ENCODE data around the gene TASOR.
"Not testable (repeated sequence)": the region's sequence is repeated elsewhere in the genome, so short reads cannot be mapped to it uniquely, and the experiment has no call there.

The TASOR gene

GRCh38 chr3:56683122-56683817, at the start of gene TASOR:
TSS of gene TASOR (minus strand) at chr3:56683265. CDS start at chr3:56683006, 259 bp downstream.
- peak; percentile 32 for DNase-seq

- DNase-seq, result no peak
Measured at GRCh38 chr3:56732109-56732508, 49.0 kb upstream of the TASOR start.

GRCh38 chr3:56725175-56725574, 42.1 kb upstream of the TASOR start:
- no peak for DNase-seq

GRCh38 chr3:56724676-56725075, 41.6 kb upstream of the TASOR start:
- no peak for DNase-seq

GRCh38 chr3:56720849-56721248, 37.8 kb upstream of the TASOR start:
- peak; percentile 7 for DNase-seq

- DNase-seq, result not testable (repeated sequence)
Measured at GRCh38 chr3:56718809-56719208, 35.7 kb upstream of the TASOR start.

GRCh38 chr3:56711344-56711743, 28.3 kb upstream of the TASOR start:
- DNase-seq, result no peak

- DNase-seq, result not testable (repeated sequence)
Measured at GRCh38 chr3:56707412-56707811, 24.3 kb upstream of the TASOR start.

- no peak for DNase-seq
Measured at GRCh38 chr3:56706629-56707028, 23.6 kb upstream of the TASOR start.

GRCh38 chr3:56704706-56705105, 21.6 kb upstream of the TASOR start:
- no peak for DNase-seq

- peak; percentile 52 for DNase-seq
Measured at GRCh38 chr3:56702490-56703315, 19.6 kb upstream of the TASOR start.

GRCh38 chr3:56700151-56700550, 17.1 kb upstream of the TASOR start:
- DNase-seq, result no peak

GRCh38 chr3:56694867-56695683, 12.0 kb upstream of the TASOR start:
- DNase-seq, result no peak

GRCh38 chr3:56693750-56694149, 10.7 kb upstream of the TASOR start:
- no peak for DNase-seq

- DNase-seq, result not testable (repeated sequence)
Measured at GRCh38 chr3:56692520-56693433, 9.7 kb upstream of the TASOR start.

GRCh38 chr3:56692001-56692365, 8.9 kb upstream of the TASOR start:
- DNase-seq, result not testable (repeated sequence)

- no peak for DNase-seq
Measured at GRCh38 chr3:56691165-56692000, 8.3 kb upstream of the TASOR start.

- DNase-seq, result no peak
Measured at GRCh38 chr3:56689303-56689702, 6.2 kb upstream of the TASOR start.

- no peak for DNase-seq
Measured at GRCh38 chr3:56688191-56688590, 5.1 kb upstream of the TASOR start.

GRCh38 chr3:56684029-56684428, 964 bp upstream of the TASOR start:
- DNase-seq, result no peak

- DNase-seq, result peak; percentile 46
Measured at GRCh38 chr3:56682462-56683121, 473 bp downstream of the TASOR start.

Measured in NCI-H1105 treated with DMSO at 0.1 percent for 48 hours (cell line).